Uterus (tissue), 4 donors: ENCODE data around the gene C20orf204. TPM values are rescaled to one million over a fixed set of nuclear protein-coding genes. Genes with fewer than 3 reads are reported as not detected.
A peak's percentile ranks its signal among the peaks of the same experiment; 100 is the strongest.

Source experiments
- DNase-seq, 2 donors: peaks; one replicate each; pipeline ENCODE4 v3.0.0-alpha.2; 2019 to 2020
- H3K27ac ChIP-seq, 2 donors: fragments of 200-600 bp; sonication (generic); 1 replicate in 1 of 2; 2 replicates in 1 of 2; pipeline ENCODE4 v1.5.1; 2016 to 2018
- H3K27me3 ChIP-seq, 2 donors: fragments of 200-600 bp; sonication (generic); one replicate each; pipeline ENCODE4 v1.5.1; 2018 to 2019; ENCODE audit warnings: control low read depth in 1 of 2
- H3K36me3 ChIP-seq, 2 donors: fragments of 200-600 bp; sonication (generic); one replicate each; pipeline ENCODE4 v1.5.1; 2019; ENCODE audit warnings: control low read depth in 1 of 2
- H3K4me1 ChIP-seq, 2 donors: fragments of 200-600 bp; sonication (generic); one replicate each; pipeline ENCODE4 v1.5.1; 2018 to 2019; ENCODE audit warnings: control low read depth in 1 of 2
- H3K4me3 ChIP-seq, 2 donors: fragments of 200-600 bp; sonication (generic); 1 replicate in 1 of 2; 2 replicates in 1 of 2; pipeline ENCODE4 v1.5.1; 2018 to 2019; ENCODE audit warnings: mild to moderate bottlenecking in 1 of 2
- H3K9me3 ChIP-seq, 2 donors: fragments of 200-600 bp; sonication (generic); one replicate each; pipeline ENCODE4 v1.5.1; 2019; ENCODE audit warnings: control low read depth in 1 of 2
- POLR2A ChIP-seq, 2 donors: fragments of 450-650 bp; IDR thresholded peaks; one replicate each; pipeline ENCODE4 v1.6.1; 2016; ENCODE audit warnings: antibody characterized with exemption in 2 of 2, mild to moderate bottlenecking in 1 of 2, moderate library complexity in 1 of 2
- intact Hi-C: fragments of 100-400 bp; cut with DNase I; formaldehyde crosslinking; loops from one replicate; pipeline ENCODE4 v1.15.1; 2023; ENCODE audit warnings: low total_unique reads
- total RNA-seq, 4 donors: library from RNA; depleted of rRNA in 3 of 4; stranded (reverse); fragments of >200 nt in 3 of 4; gene quantifications; one replicate each; pipeline versions ENCODE4 v1.1.0 to v1.2.4, GENCODE V29; 2014 to 2023
- TF ChIP-seq, protein P1 (sequence below), 4 experiments: fragments of 200-600 bp in 2 of 4; fragments of 450-650 bp in 2 of 4; sonication (generic) in 2 of 4; IDR thresholded peaks; one replicate each; pipeline ENCODE4 v1.5.1; 2016 to 2019; ENCODE audit warnings: antibody characterized with exemption in 4 of 4, mild to moderate bottlenecking in 2 of 4, moderate library complexity in 1 of 4
- donor health status: DM: yes; HTN: yes; CAD: no.

The C20orf204 gene
- total RNA-seq, 4 donors from 2014 or later = 0.26 to 2.9 (median 1.9) TPM; not detected in 1

DNA sequence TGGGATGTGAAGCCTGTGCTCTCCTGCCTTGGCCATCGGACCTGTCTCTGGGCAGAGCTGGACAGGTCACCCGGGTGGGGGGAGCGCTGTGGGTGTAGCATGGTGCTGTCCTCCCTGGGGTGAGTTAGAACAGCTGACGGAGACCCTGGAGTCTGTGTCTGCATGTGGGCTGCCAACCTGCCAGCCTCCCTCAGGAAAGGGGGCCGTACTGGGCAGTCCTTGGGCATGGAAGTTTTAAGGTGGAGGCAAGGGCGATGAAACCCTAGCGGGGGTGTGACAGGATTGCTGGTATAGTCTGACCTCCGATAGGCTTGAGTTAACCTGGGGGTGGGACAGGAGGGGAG, 11.0 kb downstream of the C20orf204 start:
- no peak overlapping the region for H3K27ac ChIP-seq
- no peaks in the 10 kb centered on the region for H3K9me3 ChIP-seq
- TF ChIP-seq, protein P1, sequence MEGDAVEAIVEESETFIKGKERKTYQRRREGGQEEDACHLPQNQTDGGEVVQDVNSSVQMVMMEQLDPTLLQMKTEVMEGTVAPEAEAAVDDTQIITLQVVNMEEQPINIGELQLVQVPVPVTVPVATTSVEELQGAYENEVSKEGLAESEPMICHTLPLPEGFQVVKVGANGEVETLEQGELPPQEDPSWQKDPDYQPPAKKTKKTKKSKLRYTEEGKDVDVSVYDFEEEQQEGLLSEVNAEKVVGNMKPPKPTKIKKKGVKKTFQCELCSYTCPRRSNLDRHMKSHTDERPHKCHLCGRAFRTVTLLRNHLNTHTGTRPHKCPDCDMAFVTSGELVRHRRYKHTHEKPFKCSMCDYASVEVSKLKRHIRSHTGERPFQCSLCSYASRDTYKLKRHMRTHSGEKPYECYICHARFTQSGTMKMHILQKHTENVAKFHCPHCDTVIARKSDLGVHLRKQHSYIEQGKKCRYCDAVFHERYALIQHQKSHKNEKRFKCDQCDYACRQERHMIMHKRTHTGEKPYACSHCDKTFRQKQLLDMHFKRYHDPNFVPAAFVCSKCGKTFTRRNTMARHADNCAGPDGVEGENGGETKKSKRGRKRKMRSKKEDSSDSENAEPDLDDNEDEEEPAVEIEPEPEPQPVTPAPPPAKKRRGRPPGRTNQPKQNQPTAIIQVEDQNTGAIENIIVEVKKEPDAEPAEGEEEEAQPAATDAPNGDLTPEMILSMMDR (IDR thresholded peaks at IDR 0.05) = no peak
- TF ChIP-seq POLR2A (IDR thresholded peaks at IDR 0.05) = no peak
- intact Hi-C loops = no loop called here
- H3K27me3 ChIP-seq = peaks cover 0 to 4% of the 10 kb centered on the region in 2 donors
- no peaks in the 10 kb centered on the region for H3K36me3 ChIP-seq
- H3K4me1 ChIP-seq = peaks cover 0 to 16% of the 10 kb centered on the region in 2 donors
- no peak for DNase-seq
- H3K4me3 ChIP-seq = peak overlapping the region; percentile 6 to 9

DNA sequence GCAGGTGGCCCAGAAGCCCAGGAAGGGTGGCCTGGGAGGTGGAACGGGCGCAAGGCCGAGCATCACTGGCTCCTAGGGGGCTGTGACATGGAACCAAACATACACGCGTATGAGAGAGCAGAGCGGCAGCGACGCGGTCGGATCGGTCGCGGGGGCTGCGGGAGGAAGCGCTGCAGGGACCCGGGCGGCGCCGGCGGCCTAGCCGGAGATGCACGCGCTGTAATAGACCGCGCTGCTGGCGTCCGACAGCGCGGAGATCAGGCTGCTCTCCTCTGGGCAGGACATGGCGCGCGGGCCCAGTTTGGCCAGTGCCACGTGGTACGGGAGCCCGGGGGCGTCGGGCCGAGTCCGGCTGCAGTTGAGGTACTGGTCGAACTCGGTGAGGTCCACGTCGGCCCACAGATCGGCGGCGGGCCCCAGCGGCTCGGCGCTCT, 12.0 kb downstream of the C20orf204 start:
- TF ChIP-seq, protein P1 (IDR thresholded peaks at IDR 0.05) = no peak
- TF ChIP-seq POLR2A (IDR thresholded peaks at IDR 0.05) = no peak
- DNase-seq = no peak
- H3K4me1 ChIP-seq = peaks cover 0 to 14% of the 10 kb centered on the region in 2 donors
- H3K36me3 ChIP-seq = no peaks in the 10 kb centered on the region
- intact Hi-C loops = no loop called here
- H3K4me3 ChIP-seq = peak overlapping the region; percentile 9 to 28
- H3K27ac ChIP-seq = peak overlapping the region in 1 of 2 donors; percentile 20
- H3K9me3 ChIP-seq = no peaks in the 10 kb centered on the region
- no peaks in the 10 kb centered on the region for H3K27me3 ChIP-seq

DNA sequence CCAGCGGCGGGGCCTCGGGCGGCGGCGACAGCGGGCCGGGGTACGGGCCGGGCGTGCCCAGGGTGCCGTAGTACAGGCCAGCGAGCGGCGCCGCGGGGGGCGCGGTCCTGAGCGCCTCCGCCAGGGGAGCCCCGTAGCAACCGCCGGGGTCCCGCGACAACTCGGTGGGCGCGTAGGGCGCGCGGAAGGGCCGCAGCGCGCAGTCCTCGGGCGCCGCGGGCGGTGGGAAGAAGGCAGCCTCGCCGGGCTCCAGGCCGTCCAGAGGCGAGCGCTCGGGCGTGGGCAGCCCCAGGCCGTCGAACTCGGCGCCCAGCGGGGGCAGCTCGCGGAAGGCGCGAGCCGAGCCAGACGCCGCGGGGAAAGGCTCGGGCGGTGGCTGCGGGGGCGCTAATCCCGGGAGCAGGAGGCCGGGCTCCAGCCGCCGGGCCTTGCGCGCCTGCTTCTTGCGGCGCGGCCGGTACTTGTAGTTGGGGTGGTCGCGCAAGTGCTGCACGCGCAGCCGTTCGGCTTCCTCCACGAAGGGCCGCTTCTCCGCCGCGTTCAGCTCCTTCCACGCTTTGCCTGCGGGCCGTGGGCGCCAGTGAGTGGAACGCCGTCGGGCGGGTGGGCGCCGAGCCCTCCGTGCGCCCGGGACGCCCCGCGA, 12.5 kb downstream of the C20orf204 start:
- no peaks in the 10 kb centered on the region for H3K9me3 ChIP-seq
- no peak for DNase-seq
- no peaks in the 10 kb centered on the region for H3K27me3 ChIP-seq
- peak overlapping the region in 1 of 2 donors; percentile 28 for H3K4me3 ChIP-seq
- H3K4me1 ChIP-seq = peaks cover 0 to 14% of the 10 kb centered on the region in 2 donors
- no peaks in the 10 kb centered on the region for H3K36me3 ChIP-seq
- H3K27ac ChIP-seq = peak overlapping the region in 1 of 2 donors; percentile 20
- no peak for TF ChIP-seq POLR2A (IDR thresholded peaks at IDR 0.05)
- TF ChIP-seq, protein P1 (IDR thresholded peaks at IDR 0.05) = no peak
- intact Hi-C loops = no loop called here

DNA sequence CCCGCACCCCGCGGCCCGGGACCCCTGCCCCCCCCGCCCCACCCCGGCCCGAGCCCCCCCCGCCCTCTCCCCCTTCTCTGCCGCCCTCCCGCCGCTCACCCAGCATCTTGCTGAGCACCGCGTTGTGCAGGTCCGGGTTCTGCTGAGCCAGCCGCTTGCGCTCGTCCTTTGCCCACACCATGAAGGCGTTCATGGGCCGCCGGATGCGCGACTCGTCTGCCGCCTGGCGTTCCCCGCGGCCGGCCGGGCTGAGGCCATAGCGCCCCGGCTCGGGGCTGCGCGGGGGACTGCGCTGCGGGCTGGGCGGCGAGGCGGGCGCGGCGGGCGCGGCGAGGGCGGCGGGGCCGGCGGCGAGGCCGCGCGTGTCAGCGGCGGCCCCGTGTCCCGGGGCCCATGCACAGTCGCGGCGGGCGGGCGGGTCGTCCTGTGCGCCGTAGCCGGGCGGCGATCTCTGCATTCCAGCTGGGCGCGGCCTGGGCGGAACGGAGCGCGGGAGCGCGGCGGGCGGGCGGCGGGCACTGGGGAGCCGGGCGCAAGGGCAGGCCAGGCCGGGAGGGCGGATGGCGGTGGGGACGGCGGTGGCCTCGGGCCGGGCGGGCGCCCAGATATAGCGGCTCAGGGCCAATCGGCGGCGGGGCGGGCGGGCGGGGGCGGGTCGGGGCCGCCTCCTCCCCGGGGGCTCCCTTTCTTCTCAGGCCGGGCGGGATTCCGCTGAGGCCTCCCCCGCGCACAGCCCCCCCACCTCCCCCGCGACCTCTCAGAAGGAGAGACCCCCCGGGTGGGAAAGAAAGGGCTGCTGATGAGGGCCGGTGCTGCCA, 13.3 kb downstream of the C20orf204 start, which contains the start of gene SOX18:
TSS of gene SOX18 (minus strand) at position 580 of the 818 bp plus-strand sequence. CDS start at position 457, 123 bp downstream.
- intact Hi-C loops = no loop called here
- Histone ChIP-seq H3K36me3 (no peaks in the 10 kb centered on the region), H3K27me3 (no peaks in the 10 kb centered on the region), H3K4me3 (peak within 1 kb of the TSS in 1 of 2 donors; percentile 28), H3K4me1 (peaks cover 0 to 14% of the 10 kb centered on the region in 2 donors), H3K9me3 (no peaks in the 10 kb centered on the region), H3K27ac (peak within 1 kb of the TSS; percentile 68 to 71)
- no peak for TF ChIP-seq POLR2A (IDR thresholded peaks at IDR 0.05)
- TF ChIP-seq, protein P1 (IDR thresholded peaks at IDR 0.05) = no peak
- DNase-seq = no peak

DNA sequence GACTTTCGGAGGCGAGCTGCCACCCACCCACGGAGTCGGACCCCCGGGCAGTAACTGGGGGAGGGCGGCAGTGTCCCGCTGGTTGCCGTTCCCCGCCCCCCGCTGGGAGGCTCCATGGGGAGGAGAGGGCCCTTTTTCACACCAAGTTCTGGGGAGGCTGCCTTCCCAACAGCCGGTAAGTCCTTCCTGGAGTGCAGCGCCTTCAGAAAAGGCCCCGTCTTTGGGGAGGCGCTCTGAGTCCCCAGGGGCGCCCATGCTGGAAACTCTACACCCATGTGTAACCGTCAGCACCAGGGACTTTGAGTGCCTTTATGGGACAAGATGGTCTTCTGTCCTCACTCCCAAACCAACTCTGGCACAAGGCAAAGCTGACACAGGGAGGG, 13.9 kb downstream of the C20orf204 start:
- Histone ChIP-seq H3K4me3 (no peak overlapping the region), H3K4me1 (peaks cover 0 to 14% of the 10 kb centered on the region in 2 donors), H3K36me3 (no peaks in the 10 kb centered on the region), H3K9me3 (no peaks in the 10 kb centered on the region), H3K27ac (peak overlapping the region; percentile 68 to 71), H3K27me3 (no peaks in the 10 kb centered on the region)
- TF ChIP-seq POLR2A (IDR thresholded peaks at IDR 0.05) = no peak
- TF ChIP-seq, protein P1 (IDR thresholded peaks at IDR 0.05) = no peak
- DNase-seq = no peak
- intact Hi-C loops = no loop called here
